ENCODE data around the gene FARP2. TPM values are rescaled to one million over a fixed set of nuclear protein-coding genes. Genes with fewer than 3 reads are reported as not detected.

FARP2 gene
- total and polyA plus RNA-seq, 2 of the 13 experiments (the other 11 are each of a cell fraction or from before 2014, with no cell fraction given) = 28.0 to 45.4 TPM

- DNase-seq (ENCODE audit: low spot score) (peak; percentile 62), ATAC-seq (peak; percentile 85), FAIRE-seq (no peak)
- under 1% methylated on average over 18 of the region's 67 CpGs for WGBS (ENCODE audit: low lambda C conversion rate)
- peak overlapping the region; percentile 91 for H3K4me2 ChIP-seq (ENCODE audit: low read depth, low read length)
- peaks cover 7% of the 10 kb centered on the region in 2 experiments; a peak in 4 of 5 replicates for H3K36me3 ChIP-seq (replicated peaks in 1 of 2; ENCODE audit: control insufficient read depth in 1 of 2, insufficient read depth in 2 of 2, low read length in 2 of 2)
- no peaks in the 10 kb centered on the region for H3K9me3 ChIP-seq (ENCODE audit: low read length)
- H2AFZ ChIP-seq (ENCODE audit: low read length) = no peak overlapping the region
- POLR2A ChIA-PET = interaction anchor here (0.5 to 2.0 kb wide), 12 partner anchors 9 to 181 kb away, joined by 3 to 11 read pairs (median 4); partner anchors contain the start of gene BOK
- peaks cover 44% of the 10 kb centered on the region for H3K79me2 ChIP-seq (ENCODE audit: insufficient read depth, low read length)
- H3K4me3 ChIP-seq (replicated peaks in 1 of 3; ENCODE audit: insufficient read depth in 1 of 3, low read depth in 2 of 3, low read length in 3 of 3) = peak overlapping the region; percentile 85 to 98 (median 89)
- H3K9ac ChIP-seq (ENCODE audit: insufficient read depth, low read depth, low read length) = peak overlapping the region; percentile 83
- CTCF ChIA-PET (ENCODE audit: low intra/inter-chr PET ratio, low total read pairs) = interaction anchor here (1.5 kb wide), 1 partner anchor 90 kb away, joined by 3 read pairs; no protein-coding TSS in a partner anchor
- in situ Hi-C loops (cut with HindIII; ENCODE audit: extremely low pct_ligation_motif_present, low pct_unique_long_range_greater_than_20kb) (no loop called here), intact Hi-C loops (cut with micrococcal nuclease; ENCODE audit: unreplicated experiment) (loop anchor here (1.0 to 10.0 kb wide), 3 partner anchors 40 to 153 kb away; partner anchors contain the start of gene FARP2)
- H3K27ac ChIP-seq (ENCODE audit: extremely low read length, insufficient read depth, low read length) = peak overlapping the region; percentile 70
- peaks cover 62% of the 10 kb centered on the region for H3K4me1 ChIP-seq (ENCODE audit: insufficient read depth, low read length)
- H4K20me1 ChIP-seq (ENCODE audit: insufficient read depth, low read length) = peaks cover 35% of the 10 kb centered on the region; the same call in 1 of the 2 replicates
- BruUV-seq (replicated peaks) = no TSS peak
- H3K27me3 ChIP-seq (ENCODE audit: control insufficient read depth in 1 of 2, insufficient read depth in 2 of 2, low read length in 2 of 2) = no peaks in the 10 kb centered on the region
- TF ChIP-seq REL (CRISPR knock-in tag; conservative IDR thresholded peaks at IDR 0.05) = peak; percentile 37; the same call in 1 of the 2 replicates
- TF ChIP-seq, protein P1, sequence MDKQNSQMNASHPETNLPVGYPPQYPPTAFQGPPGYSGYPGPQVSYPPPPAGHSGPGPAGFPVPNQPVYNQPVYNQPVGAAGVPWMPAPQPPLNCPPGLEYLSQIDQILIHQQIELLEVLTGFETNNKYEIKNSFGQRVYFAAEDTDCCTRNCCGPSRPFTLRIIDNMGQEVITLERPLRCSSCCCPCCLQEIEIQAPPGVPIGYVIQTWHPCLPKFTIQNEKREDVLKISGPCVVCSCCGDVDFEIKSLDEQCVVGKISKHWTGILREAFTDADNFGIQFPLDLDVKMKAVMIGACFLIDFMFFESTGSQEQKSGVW (CRISPR knock-in tag; IDR thresholded peaks at IDR 0.05; ENCODE audit: borderline replicate concordance) = no peak
- TF ChIP-seq TFAP4 (IDR thresholded peaks at IDR 0.05; ENCODE audit: borderline replicate concordance, low read depth) = peak; percentile 2; the same call in 1 of the 2 replicates
- TF ChIP-seq TBX2 (CRISPR knock-in tag; IDR thresholded peaks at IDR 0.05; ENCODE audit: borderline replicate concordance) = peak; percentile 54; the same call in 1 of the 2 replicates
- TF ChIP-seq, protein P2, sequence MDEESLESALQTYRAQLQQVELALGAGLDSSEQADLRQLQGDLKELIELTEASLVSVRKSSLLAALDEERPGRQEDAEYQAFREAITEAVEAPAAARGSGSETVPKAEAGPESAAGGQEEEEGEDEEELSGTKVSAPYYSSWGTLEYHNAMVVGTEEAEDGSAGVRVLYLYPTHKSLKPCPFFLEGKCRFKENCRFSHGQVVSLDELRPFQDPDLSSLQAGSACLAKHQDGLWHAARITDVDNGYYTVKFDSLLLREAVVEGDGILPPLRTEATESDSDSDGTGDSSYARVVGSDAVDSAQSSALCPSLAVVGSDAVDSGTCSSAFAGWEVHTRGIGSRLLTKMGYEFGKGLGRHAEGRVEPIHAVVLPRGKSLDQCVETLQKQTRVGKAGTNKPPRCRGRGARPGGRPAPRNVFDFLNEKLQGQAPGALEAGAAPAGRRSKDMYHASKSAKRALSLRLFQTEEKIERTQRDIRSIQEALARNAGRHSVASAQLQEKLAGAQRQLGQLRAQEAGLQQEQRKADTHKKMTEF (CRISPR knock-in tag; IDR thresholded peaks at IDR 0.05) = peak; percentile 44; the same call in 1 of the 2 replicates
- peak in 1 of 2 experiments; percentile 64; a peak in 1 of 4 replicates for TF ChIP-seq HMGXB4 (CRISPR knock-in tag; IDR thresholded peaks at IDR 0.05; ENCODE audit: borderline replicate concordance in 1 of 2, low read depth in 1 of 2)
- TF ChIP-seq ZNF687 (CRISPR knock-in tag; IDR thresholded peaks at IDR 0.05) = peak; percentile 91
- no peak for TF ChIP-seq FOXA3 (CRISPR knock-in tag; IDR thresholded peaks at IDR 0.05)
- no peak for TF ChIP-seq EHMT2 (IDR thresholded peaks at IDR 0.05; ENCODE audit: borderline replicate concordance, low read depth, low read length)
- TF ChIP-seq ZBTB42 (CRISPR knock-in tag; IDR thresholded peaks at IDR 0.05) = no peak
These were observed 151.6 kb downstream of the FARP2 start for GRCh38 chr2:241507430-241508239.

All from HepG2 (cell line).